Upper lobe of left lung (tissue), 6 donors: ENCODE results near the gene TTC28. TPM values are rescaled to one million over a fixed set of nuclear protein-coding genes. Genes with fewer than 3 reads are reported as not detected.

ENCODE experiments used
- ATAC-seq, 2 donors: fragments of 200-7000 bp; cut with Tn5 transposase; one replicate each; pipeline ENCODE4 v1.9.1; 2022; ENCODE audit warnings: mild to moderate bottlenecking in 2 of 2, moderate library complexity in 2 of 2; ENCODE audit not compliant: low FRiP score in 2 of 2
- DNase-seq, 2 donors: peaks; one replicate each; pipeline ENCODE4 v3.0.0-alpha.2; 2019 to 2020
- H3K27ac ChIP-seq, 4 donors: fragments of 200-600 bp; sonication (generic); one replicate each; pipeline ENCODE4 v1.5.1; 2016 to 2019
- H3K27me3 ChIP-seq, 4 donors: fragments of 200-600 bp; sonication (generic); one replicate each; pipeline ENCODE4 v1.5.1; 2017 to 2019
- H3K36me3 ChIP-seq, 4 donors: fragments of 200-600 bp; sonication (generic); one replicate each; pipeline ENCODE4 v1.5.1; 2016 to 2019
- H3K4me1 ChIP-seq, 4 donors: fragments of 200-600 bp; sonication (generic); one replicate each; pipeline ENCODE4 v1.5.1; 2018 to 2019
- H3K4me3 ChIP-seq, 4 donors: fragments of 200-600 bp; sonication (generic); one replicate each; pipeline ENCODE4 v1.5.1; 2017 to 2019; ENCODE audit warnings: mild to moderate bottlenecking in 2 of 4, moderate library complexity in 1 of 4
- H3K9me3 ChIP-seq, 4 donors: fragments of 200-600 bp; sonication (generic); one replicate each; pipeline ENCODE4 v1.5.1; 2018 to 2019
- CTCF ChIP-seq, 6 experiments: fragments of 450-650 bp in 4 of 6; fragments of 200-600 bp in 2 of 6; sonication (generic) in 2 of 6; IDR thresholded peaks; one replicate each; pipeline ENCODE4 v1.5.1; 2016 to 2019; ENCODE audit warnings: antibody characterized with exemption in 6 of 6
- EP300 ChIP-seq, 4 donors: sonication (generic); formaldehyde crosslinking; IDR thresholded peaks; one replicate each; pipeline ENCODE4 v1.5.1; 2017; ENCODE audit warnings: antibody characterized with exemption in 4 of 4, control low read depth in 2 of 4
- POLR2A ChIP-seq, 4 donors: fragments of 450-650 bp; IDR thresholded peaks; one replicate each; pipeline ENCODE4 v1.5.1; 2016 to 2017; ENCODE audit warnings: antibody characterized with exemption in 4 of 4, mild to moderate bottlenecking in 2 of 4
- POLR2AphosphoS5 ChIP-seq, 2 donors: sonication (generic); formaldehyde crosslinking; IDR thresholded peaks; one replicate each; pipeline ENCODE4 v1.5.1; 2017; ENCODE audit warnings: antibody characterized with exemption in 2 of 2
- WGBS, 2 donors: methylation state at CpG; one replicate each; pipeline ENCODE4 v1.1.5; 2017 to 2018; 5-methylcytosine and 5-hydroxymethylcytosine counted together
- total RNA-seq, 6 donors: library from RNA; depleted of rRNA in 4 of 6; stranded (reverse); fragments of >200 nt in 4 of 6; gene quantifications; one replicate each; pipeline versions ENCODE4 v1.1.0 to v1.2.1, GENCODE V29; 2016 to 2021
- donor health status: DM: no; HTN: no; CAD: no; lungs with moderate emphysema.
- donor health status: DM: no; HTN: yes; CAD: no; lungs with severe emphysema.

TTC28 gene
- total RNA-seq, 6 donors from 2014 or later = 30.1 to 69.4 (median 41.4) TPM

GRCh38 chr22:28648792-28649191 is 30.8 kb downstream of the TTC28 start:
- no peak for ATAC-seq
- no peaks in the 10 kb centered on the region for H3K4me1 ChIP-seq

GRCh38 chr22:28647216-28647615 is 32.4 kb downstream of the TTC28 start:
- Histone ChIP-seq H3K36me3 (no peaks in the 10 kb centered on the region), H3K9me3 (no peaks in the 10 kb centered on the region), H3K4me3 (no peak overlapping the region), H3K27me3 (no peaks in the 10 kb centered on the region), H3K27ac (no peak overlapping the region), H3K4me1 (no peaks in the 10 kb centered on the region)
- DNase-seq (no peak), ATAC-seq (no peak)
- TF ChIP-seq POLR2AphosphoS5 (IDR thresholded peaks at IDR 0.05) (no peak), CTCF (IDR thresholded peaks at IDR 0.05) (no peak), EP300 (IDR thresholded peaks at IDR 0.05) (no peak)
- WGBS, 2 donors = 94 to 98% methylated on average over 3 of the region's 3 CpGs

More at GRCh38 chr22:28648792-28649191, 30.8 kb downstream of the TTC28 start:
- no peaks in the 10 kb centered on the region for H3K9me3 ChIP-seq
- no peaks in the 10 kb centered on the region for H3K36me3 ChIP-seq
- DNase-seq = no peak
- no peak overlapping the region for H3K4me3 ChIP-seq
- no peak overlapping the region for H3K27ac ChIP-seq
- no peak for TF ChIP-seq POLR2A (IDR thresholded peaks at IDR 0.05)
- no peak for TF ChIP-seq POLR2AphosphoS5 (IDR thresholded peaks at IDR 0.05)
- TF ChIP-seq CTCF (IDR thresholded peaks at IDR 0.05) = no peak
- no peak for TF ChIP-seq EP300 (IDR thresholded peaks at IDR 0.05)
- WGBS, 2 donors = 96% methylated on average over 4 of the region's 4 CpGs
- H3K27me3 ChIP-seq = no peaks in the 10 kb centered on the region

GRCh38 chr22:28639321-28639720 is 40.3 kb downstream of the TTC28 start:
- H3K4me1 ChIP-seq = no peaks in the 10 kb centered on the region
- H3K4me3 ChIP-seq = no peak overlapping the region
- DNase-seq = no peak
- H3K36me3 ChIP-seq = no peaks in the 10 kb centered on the region
- H3K9me3 ChIP-seq = no peaks in the 10 kb centered on the region
- no peaks in the 10 kb centered on the region for H3K27me3 ChIP-seq
- 90 to 97% methylated on average over 2 of the region's 2 CpGs for WGBS, 2 donors
- ATAC-seq = no peak
- H3K27ac ChIP-seq = no peak overlapping the region
- TF ChIP-seq CTCF (IDR thresholded peaks at IDR 0.05) (no peak), POLR2AphosphoS5 (IDR thresholded peaks at IDR 0.05) (no peak), POLR2A (IDR thresholded peaks at IDR 0.05) (no peak), EP300 (IDR thresholded peaks at IDR 0.05) (no peak)

- Histone ChIP-seq H3K4me3 (no peak overlapping the region), H3K9me3 (no peaks in the 10 kb centered on the region), H3K27me3 (no peaks in the 10 kb centered on the region), H3K4me1 (no peaks in the 10 kb centered on the region), H3K27ac (no peak overlapping the region), H3K36me3 (no peaks in the 10 kb centered on the region)
- 93% methylated on average over 8 of the region's 8 CpGs for WGBS, 2 donors
- ATAC-seq (no peak), DNase-seq (no peak)
- TF ChIP-seq CTCF (IDR thresholded peaks at IDR 0.05) = no peak
Measured at GRCh38 chr22:28637225-28637624, 42.4 kb downstream of the TTC28 start.

GRCh38 chr22:28630177-28630574 is 49.5 kb downstream of the TTC28 start:
- ATAC-seq (no peak), DNase-seq (no peak)
- TF ChIP-seq POLR2AphosphoS5 (IDR thresholded peaks at IDR 0.05) = no peak
- TF ChIP-seq POLR2A (IDR thresholded peaks at IDR 0.05) = no peak
- TF ChIP-seq EP300 (IDR thresholded peaks at IDR 0.05) = no peak
- TF ChIP-seq CTCF (IDR thresholded peaks at IDR 0.05) = no peak
- 93 to 100% methylated on average over 1 of the region's 1 CpG for WGBS, 2 donors
- Histone ChIP-seq H3K9me3 (no peaks in the 10 kb centered on the region), H3K27ac (no peak overlapping the region), H3K4me1 (no peaks in the 10 kb centered on the region), H3K36me3 (no peaks in the 10 kb centered on the region), H3K27me3 (no peaks in the 10 kb centered on the region), H3K4me3 (no peak overlapping the region)
